SH-SY5Y (cell line): ENCODE results near the gene VPS4A.

Experiments
- GATA2 ChIP-seq: IDR thresholded peaks from 2 replicates; pipeline ENCODE4 v1.6.1; 2011; ENCODE audit warnings: mild to moderate bottlenecking, low read depth, low read length
- GATA3 ChIP-seq: IDR thresholded peaks from 2 replicates; pipeline ENCODE4 v1.6.1; 2011; ENCODE audit warnings: low read depth, mild to moderate bottlenecking, low read length, moderate library complexity

VPS4A gene

DNA sequence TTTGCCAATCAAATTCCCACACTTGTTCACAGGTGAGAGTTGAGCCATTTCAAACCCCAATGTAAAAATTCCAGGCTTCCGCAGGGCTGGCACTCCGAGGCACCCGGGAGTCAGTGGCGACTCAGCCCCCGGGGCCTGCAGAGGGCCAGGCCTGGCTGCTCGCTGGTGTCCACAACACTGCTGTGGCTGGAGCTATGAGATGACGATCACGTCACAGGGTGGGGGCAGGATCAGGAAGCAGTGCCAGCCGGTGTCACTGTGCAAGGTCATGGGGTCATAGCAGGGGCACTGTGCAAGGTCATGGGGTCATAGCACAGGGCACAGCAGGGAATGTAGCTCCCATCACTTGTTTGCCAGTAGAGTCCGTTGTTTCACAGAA is 7.8 kb downstream of the VPS4A start:
- no peak for TF ChIP-seq GATA2
- TF ChIP-seq GATA3 = no peak

DNA sequence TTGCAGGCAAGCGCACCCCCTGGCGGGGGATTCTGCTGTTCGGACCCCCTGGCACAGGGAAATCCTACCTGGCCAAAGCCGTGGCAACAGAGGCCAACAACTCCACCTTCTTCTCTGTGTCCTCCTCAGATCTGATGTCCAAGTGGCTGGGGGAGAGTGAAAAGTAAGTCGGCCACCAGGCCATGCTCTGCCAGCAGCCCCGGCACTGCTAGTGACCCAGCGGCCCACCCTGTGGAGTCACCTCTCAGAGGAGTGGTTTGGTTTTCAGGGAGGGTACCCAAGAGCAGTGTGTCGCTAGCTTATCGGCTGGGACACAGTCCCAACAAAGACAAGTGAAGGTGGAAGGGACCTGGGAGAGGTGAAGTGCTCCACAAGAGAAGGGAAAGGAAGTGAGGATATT is 8.2 kb downstream of the VPS4A start:
- no peak for TF ChIP-seq GATA3
- no peak for TF ChIP-seq GATA2

DNA sequence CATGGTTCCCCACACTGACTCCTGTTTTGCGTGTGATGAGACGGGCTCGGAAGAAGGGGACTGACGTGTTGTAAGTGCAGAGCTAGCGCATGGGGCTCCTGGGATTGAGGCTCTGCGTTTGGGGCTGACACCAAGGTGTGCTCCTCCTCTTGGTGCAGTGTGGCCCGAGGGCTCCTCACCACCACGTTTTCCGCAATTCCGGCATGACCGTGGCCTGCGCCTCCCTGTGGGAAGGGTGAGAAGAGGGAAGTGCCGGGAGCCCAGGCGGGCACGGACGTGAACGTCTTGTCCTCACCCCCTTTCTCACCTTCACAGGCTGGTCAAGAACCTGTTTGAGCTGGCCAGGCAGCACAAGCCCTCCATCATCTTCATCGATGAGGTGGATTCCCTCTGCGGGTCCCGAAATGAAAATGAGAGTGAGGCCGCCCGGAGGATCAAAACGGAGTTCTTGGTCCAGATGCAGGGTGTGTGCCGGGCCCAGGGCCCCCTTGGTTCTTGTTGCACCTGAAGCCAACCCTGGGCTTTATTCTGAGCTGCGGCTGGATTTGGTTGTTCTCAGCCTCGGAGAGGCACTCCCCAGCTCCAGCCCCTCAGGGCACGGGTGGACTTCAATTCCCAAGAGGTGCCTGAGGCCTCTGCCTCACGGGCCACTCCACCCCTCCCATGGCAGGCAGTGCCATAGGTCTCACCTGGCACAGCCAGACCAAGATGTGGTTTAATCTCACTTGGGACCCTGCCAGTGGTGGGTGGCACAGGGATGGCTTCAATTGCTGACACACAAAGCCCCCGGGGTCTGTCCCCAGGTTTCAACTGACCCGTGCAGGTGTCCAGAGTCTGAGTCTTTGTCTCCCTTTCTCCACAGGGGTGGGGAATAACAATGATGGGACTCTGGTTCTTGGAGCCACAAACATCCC is 8.9 kb downstream of the VPS4A start:
- TF ChIP-seq GATA3 (no peak), GATA2 (no peak)

DNA sequence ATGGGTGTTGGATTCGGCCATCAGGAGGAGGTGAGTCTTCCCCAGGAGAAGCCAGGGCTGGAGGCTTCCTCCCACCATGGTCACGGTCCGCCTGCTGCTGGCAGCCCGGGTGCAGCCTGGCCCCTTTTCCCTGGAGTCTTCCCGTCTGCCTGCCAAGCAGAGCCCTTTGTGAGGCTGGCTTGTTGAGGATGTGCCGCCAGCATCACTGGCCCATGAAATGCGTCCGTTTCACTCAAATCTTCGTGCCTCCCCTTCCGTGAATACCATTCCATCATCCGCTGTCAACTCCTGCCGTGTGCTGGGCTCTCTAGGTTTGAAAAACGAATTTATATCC is 9.6 kb downstream of the VPS4A start:
- TF ChIP-seq GATA2 = no peak
- no peak for TF ChIP-seq GATA3

DNA sequence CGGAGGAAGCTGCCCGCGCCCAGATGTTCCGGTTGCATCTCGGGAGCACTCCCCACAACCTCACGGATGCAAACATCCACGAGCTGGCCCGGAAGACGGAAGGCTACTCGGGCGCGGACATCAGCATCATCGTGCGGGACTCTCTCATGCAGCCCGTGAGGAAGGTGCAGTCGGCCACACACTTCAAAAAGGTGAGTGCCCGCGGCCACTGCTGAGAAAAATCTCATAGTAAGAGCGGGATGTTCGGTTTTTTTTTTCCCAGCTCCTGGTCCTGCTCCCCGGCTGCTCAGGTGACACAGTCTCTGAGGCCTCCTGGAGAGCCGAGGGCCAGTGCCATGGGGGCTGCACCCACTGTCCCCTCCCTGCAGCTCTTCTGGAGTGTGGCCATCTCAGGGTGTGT is 9.9 kb downstream of the VPS4A start:
- TF ChIP-seq GATA3 (no peak), GATA2 (no peak)

DNA sequence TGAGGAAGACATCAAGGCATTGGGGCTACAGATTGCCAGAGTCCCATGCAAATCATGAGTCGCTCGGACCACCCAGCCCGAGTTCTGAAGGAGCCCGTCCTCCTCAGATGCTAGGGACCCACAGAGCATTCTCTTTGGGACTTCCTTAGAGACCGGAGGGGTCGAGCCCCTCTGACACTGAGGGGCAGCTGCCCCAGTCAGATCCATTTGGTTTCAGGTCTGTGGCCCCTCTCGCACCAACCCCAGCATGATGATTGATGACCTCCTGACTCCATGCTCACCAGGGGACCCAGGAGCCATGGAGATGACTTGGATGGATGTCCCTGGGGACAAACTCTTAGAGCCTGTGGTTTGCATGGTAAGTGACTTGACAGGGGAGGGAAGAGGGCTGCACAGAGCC is 11.2 kb downstream of the VPS4A start:
- TF ChIP-seq GATA2 (no peak), GATA3 (no peak)

DNA sequence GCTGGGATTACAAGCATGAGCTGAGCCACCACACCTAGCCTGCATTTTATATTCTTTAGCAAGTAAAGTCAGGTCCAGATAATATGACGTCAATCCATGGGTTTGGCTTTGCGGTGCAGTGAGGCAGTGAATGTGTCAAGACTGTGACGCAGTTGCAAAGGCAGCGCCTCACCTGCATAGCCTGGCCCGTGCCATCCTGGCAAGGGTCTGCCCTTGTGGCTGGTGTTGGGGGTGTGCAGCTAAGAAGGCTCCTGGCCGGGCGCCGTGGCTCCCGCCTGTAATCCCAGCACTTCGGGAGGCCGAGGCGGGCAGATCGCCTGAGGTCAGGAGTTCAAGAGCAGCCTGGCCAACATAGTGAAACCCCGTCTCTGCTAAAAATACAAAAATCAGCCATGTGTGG is 12.3 kb downstream of the VPS4A start:
- TF ChIP-seq GATA3 = no peak
- no peak for TF ChIP-seq GATA2

DNA sequence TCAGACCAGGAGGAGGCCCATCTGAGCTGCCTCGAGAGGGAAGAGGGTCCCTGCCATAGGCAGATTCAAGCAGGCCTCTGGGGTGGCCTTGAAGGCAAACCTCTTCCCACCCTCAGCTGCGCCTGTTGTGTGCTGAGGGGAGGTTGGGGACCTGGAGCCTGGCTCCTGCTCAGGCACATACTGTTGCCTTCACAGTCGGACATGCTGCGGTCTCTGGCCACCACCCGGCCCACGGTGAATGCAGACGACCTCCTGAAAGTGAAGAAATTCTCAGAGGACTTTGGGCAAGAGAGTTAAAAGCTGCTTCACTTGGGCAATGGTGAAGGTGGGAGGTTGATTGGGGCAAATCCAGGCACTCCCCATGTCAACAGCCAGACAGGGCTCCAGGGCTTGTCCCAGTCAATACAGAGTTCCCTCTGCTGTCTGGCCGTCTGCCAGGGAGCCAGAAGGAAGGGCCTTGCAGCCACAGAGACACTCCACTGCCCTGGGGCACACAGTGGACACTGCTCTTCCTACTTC is 12.9 kb downstream of the VPS4A start:
- TF ChIP-seq GATA3 (no peak), GATA2 (no peak)

DNA sequence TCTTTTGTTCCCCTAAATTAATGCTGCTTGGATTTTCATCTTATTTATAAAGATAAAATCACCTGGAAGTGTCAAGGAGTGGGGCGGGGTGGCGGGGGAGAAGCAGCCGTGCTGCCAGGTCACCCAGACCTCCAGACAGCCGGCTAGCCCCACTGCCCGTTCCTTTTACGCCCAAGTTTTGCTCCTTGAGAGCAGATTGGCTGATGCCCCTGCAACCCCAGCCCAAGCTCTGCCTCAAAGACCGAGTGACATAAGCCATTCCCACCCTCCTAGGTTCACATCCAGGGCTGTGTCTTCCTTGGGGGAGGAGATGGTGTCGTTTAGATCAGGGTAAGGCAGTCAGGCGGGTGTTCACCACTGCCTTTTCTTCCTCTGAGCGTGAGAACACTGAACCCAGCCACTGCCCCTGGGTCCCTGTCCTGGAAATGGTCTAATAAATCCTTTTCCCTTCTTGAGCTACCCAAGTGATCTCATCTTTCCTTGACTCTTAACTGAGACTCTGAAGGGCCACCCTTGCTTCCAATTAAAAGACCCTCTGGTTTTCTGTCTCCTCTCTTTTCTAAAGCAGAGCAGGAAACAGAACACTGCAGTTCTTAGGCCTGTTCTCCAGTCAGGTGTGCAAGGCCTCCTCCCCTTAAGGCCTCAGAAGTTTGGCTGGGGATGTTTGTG is 13.6 kb downstream of the VPS4A start:
- no peak for TF ChIP-seq GATA3
- TF ChIP-seq GATA2 = no peak

DNA sequence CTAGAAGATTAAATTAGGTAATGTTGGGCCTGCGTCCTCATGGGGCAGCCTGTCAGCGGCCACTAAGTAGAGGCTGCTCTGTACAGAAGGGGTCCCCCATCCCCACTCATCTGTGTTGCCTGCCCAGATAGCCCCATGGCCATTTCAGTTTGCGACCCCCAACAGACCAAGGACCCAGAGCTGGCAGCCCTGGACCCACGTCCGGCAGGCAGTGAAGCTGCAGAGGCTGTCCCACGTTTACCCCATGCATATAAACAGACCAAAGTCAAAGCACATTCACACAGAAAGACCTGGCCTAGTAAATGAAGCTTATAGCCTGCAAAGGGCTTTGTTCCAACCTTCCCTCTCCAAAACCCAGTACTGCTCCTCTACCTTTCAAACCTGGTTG is 14.6 kb downstream of the VPS4A start:
- TF ChIP-seq GATA2 = no peak
- no peak for TF ChIP-seq GATA3

DNA sequence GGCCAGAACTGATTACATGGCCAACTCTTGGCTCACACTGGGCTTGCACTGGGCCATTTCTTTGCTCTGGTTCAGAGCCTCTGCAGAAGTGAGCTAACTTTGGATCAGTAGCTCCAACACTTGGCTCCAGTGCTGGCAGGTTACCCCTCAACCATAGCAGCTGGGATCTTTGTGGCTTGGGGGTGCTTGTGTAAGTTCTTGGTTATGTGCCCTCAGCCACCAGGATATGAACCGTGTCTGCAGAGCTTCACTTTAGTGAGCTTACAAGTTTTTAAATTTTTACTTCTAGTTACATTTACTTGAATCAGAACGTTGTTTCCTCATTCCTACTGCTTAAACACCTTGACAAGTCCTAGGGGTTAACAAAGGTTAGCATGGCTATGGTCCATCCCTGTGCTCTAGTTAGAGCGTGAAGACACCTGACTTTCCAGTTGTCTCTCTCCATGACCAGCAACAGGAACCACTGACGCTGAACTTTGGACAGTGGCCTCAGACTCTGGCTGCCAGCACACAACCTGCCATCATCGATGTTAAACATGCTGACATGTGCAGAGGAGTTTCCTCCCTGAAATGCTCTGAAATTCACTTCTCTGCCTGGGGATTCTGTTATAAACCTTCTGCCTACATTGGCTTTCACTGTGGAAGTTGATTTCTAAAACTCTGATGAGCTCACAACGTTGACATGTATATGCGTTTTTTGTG is 15.2 kb downstream of the VPS4A start:
- no peak for TF ChIP-seq GATA2
- no peak for TF ChIP-seq GATA3

DNA sequence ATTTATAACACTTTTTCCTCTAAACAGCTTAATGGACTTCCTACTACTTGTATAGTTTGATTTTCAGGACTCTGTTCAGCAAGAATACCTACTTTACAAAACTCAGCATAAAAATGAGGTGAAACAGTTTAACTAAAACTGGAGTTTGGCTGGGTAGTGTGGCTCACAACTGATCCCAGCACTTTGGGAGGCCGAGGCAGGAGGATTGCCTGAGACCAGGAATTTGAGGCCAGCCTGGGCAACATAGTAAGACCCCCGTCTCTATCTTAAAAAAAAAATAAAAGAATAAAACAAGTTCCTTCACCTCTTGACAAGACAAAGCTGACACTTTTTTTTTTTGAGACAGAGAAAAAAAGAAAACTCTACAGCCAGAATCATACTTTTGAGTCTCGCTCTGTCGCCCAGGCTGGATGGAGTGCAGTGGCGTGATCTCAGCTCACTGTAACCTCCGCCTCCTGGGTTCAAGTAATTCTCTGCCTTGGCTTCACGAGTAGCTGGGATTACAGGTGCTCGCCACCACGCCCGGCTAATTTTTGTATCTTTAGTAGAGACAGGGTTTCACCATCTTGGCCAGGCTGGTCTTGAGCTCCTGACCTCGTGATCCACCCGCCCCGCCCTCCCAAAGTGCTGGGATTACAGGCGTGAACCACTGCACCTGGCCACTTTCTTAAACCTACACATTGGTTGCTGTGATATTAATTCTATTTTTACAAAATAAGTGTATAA is 16.6 kb downstream of the VPS4A start:
- TF ChIP-seq GATA3 (no peak), GATA2 (no peak)

DNA sequence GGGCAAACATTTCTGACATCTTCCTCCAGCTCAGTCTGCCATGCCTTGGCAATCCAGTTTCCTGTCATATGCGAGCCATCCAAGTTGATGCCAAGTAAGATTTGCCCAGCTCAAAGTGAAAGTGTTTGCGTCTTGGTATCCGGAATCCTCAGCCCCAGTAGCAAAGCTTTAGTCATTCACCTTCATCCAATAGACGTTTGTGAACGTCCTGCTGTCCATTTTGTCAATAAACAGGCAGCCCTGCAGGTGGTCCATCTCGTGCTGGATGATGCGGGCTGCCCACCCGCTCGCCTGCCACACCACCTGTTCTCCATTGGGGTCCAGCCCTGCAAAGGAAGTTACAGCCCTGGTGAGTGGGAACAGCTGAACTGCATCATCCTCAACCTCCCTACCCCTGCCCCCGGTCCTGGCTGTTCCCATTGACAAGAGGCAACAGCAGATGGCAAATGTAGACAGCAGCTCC is 17.7 kb downstream of the VPS4A start:
- no peak for TF ChIP-seq GATA2
- TF ChIP-seq GATA3 = no peak
